Mononuclear cell (primary cell): ENCODE data around the gene CACNA1D. TPM values are rescaled to one million over a fixed set of nuclear protein-coding genes. Genes with fewer than 3 reads are reported as not detected.
"Not testable (repeated sequence)": the region's sequence is repeated elsewhere in the genome, so short reads cannot be mapped to it uniquely, and the experiment has no call there.

ENCODE experiments used
- H3K27me3 ChIP-seq: 2 replicates; pipeline ENCODE4 v1.6.0; 2011; ENCODE audit warnings: low read length, control low read depth; ENCODE audit not compliant: insufficient read depth
- H3K4me1 ChIP-seq: 2 replicates; pipeline ENCODE4 v1.5.1; 2011; ENCODE audit warnings: mild to moderate bottlenecking, low read length, control low read depth; ENCODE audit not compliant: insufficient read depth
- H3K4me3 ChIP-seq: 2 replicates; pipeline ENCODE4 v1.5.1; 2011; ENCODE audit warnings: mild to moderate bottlenecking, low read length, moderate library complexity
- H3K9me3 ChIP-seq: 2 replicates; pipeline ENCODE4 v1.5.1; 2011; ENCODE audit warnings: low read depth, mild to moderate bottlenecking, control low read depth, low read length
- total RNA-seq: library from RNA; depleted of rRNA; stranded (reverse); fragments of >200 nt; gene quantifications from one replicate; pipeline ENCODE4 v1.2.3, GENCODE V29; 2012

CACNA1D gene
- 0.84 TPM for total RNA-seq

DNA sequence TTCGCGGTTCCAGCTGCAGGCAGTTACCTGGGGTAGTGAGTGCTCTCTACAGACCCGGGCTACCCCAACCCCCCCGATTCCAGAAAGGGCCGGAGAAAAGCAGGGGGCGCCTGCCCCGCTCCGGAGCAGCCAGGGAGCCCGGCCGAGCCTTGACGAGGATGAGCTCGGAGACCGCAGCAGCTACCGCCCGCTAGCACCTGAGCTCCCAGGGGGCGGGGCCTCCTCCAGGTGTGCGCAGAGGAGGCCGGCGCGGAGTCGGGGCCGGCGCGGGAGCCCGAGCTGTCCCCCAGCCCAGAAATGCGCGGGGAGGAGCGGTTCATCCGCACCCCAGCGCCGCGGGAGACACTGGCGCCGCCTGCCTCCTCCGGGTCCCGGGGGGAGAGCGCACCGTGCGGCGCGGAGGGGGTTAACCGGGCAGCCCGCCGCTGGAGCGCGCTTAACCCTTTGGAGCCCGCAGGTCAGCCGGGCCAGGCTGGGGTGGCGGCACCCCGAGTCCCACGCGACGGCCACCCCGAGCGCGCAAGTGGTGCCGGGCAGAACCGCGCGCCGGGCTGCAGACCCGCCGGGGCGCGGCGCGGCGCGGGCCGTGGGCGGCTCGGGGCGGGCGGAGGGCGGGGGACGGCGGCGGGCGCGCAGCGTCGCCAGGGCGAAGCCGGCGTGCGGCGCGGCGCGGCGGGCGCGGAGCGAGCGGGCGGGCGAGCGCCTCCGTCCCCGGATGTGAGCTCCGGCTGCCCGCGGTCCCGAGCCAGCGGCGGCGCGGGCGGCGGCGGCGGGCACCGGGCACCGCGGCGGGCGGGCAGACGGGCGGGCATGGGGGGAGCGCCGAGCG, at the start of gene CACNA1D:
TSS of gene CACNA1D (plus strand) at position 649 of the 829 bp plus-strand sequence. CDS start 556 bp downstream, outside the sequence.
- no peaks in the 10 kb centered on the region for H3K9me3 ChIP-seq
- H3K27me3 ChIP-seq, result peaks cover 75% of the 10 kb centered on the region
- H3K4me1 ChIP-seq, result peaks cover 15% of the 10 kb centered on the region
- H3K4me3 ChIP-seq, result no peak within 1 kb of the TSS

DNA sequence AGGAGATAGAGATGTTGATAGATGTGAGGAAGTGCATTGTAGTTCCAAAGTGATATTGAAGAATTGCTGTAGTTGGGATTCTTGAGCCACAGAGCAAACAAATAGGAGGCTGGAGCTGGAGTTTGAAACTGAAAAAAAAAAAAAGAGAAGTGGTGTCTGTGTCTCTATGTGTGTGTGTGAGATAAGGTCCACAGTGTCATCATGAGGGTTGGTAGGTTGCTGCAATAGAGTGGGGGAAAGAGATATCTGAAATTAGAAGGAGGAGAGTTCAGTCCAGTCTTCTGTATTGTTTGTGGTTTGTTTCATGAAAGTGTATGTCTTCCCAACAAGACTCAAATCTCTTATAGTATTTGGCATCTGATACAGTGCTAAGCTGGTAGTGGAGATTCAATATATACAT, 37.3 kb upstream of the CACNA1D start:
- no peaks in the 10 kb centered on the region for H3K9me3 ChIP-seq
- no peak overlapping the region for H3K4me3 ChIP-seq
- H3K27me3 ChIP-seq, result peaks cover 3% of the 10 kb centered on the region
- no peaks in the 10 kb centered on the region for H3K4me1 ChIP-seq

DNA sequence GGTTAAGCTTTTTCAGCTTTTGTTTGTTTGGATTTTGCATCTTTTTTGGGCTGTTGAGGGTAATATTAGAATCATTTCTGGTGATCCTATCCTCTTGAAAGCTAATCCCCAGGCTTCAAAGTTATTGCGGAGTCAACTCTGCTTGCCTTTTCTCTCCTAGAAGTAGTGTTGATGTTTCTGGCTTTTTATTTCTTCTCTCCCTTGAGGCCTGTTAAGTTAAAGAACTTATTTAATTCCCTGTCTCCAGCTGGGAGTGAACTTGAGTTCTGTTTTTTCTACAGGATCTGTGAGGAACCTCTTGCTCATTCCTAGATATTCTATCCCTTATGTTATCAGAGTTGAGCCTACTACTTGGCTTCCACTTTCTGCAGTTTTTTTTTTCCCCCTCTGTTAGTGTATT, 34.1 kb upstream of the CACNA1D start:
- H3K4me1 ChIP-seq, result no peaks in the 10 kb centered on the region
- H3K27me3 ChIP-seq, result peaks cover 6% of the 10 kb centered on the region
- no peaks in the 10 kb centered on the region for H3K9me3 ChIP-seq
- H3K4me3 ChIP-seq, result no peak overlapping the region

DNA sequence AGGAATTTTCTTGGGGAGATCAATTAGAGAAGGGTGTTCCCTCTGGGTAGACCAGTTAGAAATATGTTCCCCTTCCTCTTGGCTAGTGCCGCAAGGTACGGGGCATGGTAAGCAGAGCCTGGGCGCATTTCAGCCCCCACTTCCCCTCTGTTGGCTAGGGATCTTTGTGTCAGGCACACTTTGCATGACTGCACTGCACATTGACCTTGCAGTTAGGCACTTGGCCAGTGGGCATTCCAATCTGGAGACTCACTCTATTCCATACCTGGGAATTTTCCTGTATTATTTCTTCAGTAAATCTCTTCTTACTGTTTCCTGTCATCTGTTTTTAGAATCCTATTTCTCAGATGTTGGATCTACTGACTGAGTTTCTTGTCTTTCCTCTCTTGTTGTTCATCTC, 30.0 kb upstream of the CACNA1D start:
- no peak overlapping the region for H3K4me3 ChIP-seq
- H3K4me1 ChIP-seq, result no peaks in the 10 kb centered on the region
- peaks cover 4% of the 10 kb centered on the region for H3K27me3 ChIP-seq
- no peaks in the 10 kb centered on the region for H3K9me3 ChIP-seq

DNA sequence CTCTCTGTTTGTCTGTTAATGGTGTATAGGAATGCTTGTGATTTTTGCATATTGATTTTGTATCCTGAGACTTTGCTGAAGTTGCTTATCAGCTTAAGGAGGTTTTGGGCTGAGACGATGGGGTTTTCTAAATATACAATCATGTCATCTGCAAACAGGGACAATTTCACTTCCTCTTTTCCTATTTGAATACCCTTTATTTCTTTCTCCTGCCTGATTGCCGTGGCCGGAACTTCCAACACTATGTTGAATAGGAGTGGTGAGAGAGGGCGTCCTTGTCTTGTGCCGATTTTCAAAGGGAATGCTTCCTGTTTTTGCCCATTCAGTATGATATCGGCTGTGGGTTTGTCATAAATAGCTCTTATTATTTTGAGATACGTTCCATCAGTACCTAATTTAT, 24.7 kb upstream of the CACNA1D start:
- not testable (repeated sequence) for H3K27me3 ChIP-seq, H3K4me3 ChIP-seq, H3K4me1 ChIP-seq, H3K9me3 ChIP-seq

DNA sequence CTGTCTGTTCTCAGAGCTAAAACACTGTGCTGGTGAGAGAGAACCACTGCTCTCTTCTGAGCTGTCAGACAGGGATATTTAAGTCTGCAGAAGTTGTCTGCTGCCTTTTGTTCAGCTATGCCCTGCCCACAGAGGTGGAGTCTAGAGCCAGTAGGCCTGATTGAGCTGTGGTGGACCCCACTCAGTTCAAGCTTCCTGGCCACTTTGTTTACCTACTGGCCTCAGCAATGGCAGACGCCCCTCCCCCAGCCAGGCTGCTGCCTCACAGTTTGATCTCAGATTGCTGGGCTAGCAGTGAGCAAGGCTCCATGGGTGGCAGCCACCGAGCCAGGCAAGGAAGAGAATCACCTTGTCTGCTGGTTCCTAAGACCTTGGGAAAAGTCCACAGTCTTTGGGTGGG, 21.0 kb upstream of the CACNA1D start:
- Histone ChIP-seq H3K27me3 (peaks cover 12% of the 10 kb centered on the region), H3K4me3 (no peak overlapping the region), H3K4me1 (no peaks in the 10 kb centered on the region), H3K9me3 (no peaks in the 10 kb centered on the region)

DNA sequence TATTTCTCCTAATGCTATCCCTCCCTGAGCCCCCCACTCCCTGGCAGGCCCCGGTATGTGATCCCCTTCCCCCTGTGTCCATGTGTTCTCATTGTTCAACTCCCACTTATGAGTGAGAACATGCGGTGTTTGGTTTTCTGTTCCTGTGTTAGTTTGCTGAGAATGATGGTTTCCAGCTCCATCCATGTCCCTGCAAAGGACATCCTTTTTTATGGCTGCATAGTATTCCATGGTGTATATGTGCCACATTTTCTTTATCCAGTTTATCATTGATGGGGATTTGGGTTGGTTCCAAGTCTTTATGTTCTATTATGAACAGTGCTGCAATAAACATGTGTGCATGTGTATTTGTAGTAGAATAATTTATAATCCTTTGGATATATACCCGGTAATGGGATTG, 18.0 kb upstream of the CACNA1D start:
- not testable (repeated sequence) for H3K9me3 ChIP-seq, H3K4me3 ChIP-seq, H3K4me1 ChIP-seq
- peaks cover 12% of the 10 kb centered on the region for H3K27me3 ChIP-seq

DNA sequence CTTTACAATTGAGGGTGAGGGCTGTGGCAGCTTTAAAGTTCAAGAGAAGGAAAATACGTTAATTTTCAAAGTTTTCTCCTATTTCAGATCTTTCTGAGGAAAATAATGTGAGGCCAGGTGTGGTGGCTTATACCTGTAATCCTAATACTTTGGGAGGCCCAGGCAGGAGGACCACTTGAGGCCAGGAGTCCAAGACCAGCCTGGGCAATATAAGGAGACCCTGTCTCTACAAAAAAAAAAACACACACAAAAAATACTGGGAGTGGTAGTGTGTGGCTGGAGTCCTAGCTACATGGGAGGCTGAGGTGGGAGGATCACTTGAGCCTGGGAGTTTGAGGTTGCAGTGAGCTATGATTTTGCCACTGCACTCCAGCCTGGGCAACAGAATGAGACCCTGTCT, 16.7 kb upstream of the CACNA1D start:
- H3K4me1 ChIP-seq, H3K9me3 ChIP-seq, H3K4me3 ChIP-seq: not testable (repeated sequence)
- peaks cover 12% of the 10 kb centered on the region for H3K27me3 ChIP-seq

DNA sequence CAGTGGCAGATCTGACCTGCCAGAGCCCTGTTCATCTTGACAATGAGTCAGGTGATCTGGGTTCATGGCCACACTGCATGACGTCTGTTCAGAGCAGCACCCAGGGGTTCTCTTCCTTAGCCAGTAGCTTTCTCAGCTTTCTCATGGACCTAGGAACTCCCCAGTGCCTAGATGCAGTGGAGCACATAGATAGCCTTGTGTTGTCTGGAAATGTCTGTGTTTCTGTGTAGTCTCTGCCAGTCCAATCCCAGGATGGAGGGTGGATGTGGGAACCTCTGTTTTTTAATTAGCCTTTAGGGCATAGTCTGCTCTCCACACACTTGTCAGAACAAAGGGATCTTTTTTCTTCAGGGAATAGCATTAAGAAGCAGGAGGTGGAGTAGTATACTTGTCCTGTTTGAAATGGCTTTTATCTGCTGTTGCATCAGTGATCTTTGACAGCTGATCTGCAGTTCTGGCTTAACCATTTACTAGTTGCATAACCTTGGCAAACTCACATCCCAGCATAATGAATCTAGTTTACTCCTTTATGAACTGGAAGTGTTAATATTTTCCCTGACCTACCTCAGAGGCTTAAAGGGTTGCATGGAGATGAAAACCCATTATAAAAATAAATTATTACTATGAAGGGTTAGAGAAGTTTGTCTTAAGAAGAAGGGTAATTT, 16.1 kb upstream of the CACNA1D start:
- peaks cover 12% of the 10 kb centered on the region for H3K27me3 ChIP-seq
- H3K9me3 ChIP-seq, result no peaks in the 10 kb centered on the region
- no peaks in the 10 kb centered on the region for H3K4me1 ChIP-seq
- H3K4me3 ChIP-seq, result no peak overlapping the region

DNA sequence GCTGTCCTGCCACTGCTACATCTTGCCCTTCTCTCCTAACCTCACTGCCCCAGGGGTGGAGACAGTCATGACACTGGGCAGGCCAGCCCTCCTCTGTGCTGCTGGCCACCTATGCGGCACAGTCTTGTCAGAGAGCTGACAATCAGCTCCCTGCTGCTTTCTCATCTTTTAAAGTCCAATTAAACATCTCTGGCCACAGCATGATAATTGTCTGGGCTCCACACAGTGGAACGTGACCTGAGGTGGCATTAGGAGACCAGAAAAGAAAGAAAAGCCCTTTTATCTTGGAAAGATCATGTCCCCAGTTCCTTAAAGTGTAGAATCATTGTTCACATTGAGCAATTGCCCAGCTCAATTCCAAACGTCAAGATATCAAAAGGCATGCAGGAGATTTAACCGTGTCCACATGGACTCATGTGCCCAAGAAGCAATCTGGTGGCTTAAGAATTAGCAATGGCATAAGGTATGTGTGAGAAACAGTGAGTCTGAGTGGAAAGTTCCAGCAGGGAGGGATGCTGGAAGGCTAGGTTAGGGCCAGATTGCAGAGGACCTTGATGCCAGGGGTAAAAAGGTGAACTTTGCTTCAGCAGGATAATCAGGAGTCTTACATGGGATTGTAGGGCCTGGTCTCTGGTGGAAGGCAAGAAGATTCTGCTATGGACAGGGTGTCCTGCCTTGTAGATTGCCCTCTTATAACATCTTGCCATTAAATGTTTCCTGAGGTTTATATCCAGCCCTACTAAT, 15.3 kb upstream of the CACNA1D start:
- no peaks in the 10 kb centered on the region for H3K9me3 ChIP-seq

DNA sequence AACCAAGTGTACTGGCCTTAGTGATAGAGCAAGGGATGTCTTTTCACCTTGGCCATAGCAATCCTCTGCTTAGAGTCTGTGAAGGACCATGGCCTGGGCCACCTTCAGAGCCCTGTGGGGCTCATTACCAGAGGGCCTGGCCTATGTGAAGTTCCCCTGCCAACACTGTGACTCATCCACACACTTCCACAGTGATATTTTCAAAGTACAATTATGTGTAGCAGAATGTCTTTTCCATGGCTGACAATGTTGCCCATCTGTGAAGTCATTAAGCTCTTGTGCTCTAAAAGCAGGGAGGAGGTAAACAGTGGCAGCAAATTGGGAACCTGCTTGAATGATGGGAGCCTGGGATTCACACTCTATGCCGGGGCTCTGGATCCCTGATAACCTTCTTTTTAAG, 12.2 kb upstream of the CACNA1D start:
- H3K4me3 ChIP-seq, result no peak overlapping the region
- H3K9me3 ChIP-seq, result no peaks in the 10 kb centered on the region
- no peaks in the 10 kb centered on the region for H3K4me1 ChIP-seq
- peaks cover 4% of the 10 kb centered on the region for H3K27me3 ChIP-seq

More for the DNA sequence above, 15.3 kb upstream of the CACNA1D start:
- H3K4me3 ChIP-seq, result no peak overlapping the region
- no peaks in the 10 kb centered on the region for H3K4me1 ChIP-seq
- peaks cover 12% of the 10 kb centered on the region for H3K27me3 ChIP-seq

DNA sequence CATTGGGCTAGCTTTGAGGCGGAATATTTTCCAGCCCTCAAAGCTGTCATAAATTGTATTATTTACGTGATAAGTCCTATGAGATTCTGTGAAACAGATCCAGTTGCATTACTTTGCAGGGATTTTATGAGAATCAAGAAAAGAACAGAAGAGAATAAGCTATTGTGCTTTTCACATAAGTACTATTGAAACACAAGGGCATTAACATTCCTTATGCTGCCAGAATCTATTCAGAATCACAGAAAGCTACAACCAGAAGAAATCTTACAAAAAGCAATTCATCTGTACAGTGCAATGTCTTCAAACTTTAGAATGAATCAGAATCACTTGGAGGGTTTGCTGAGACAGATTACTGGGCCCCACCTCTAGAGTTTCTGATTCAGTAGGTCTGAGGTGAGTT, 10.6 kb upstream of the CACNA1D start:
- Histone ChIP-seq H3K4me3 (no peak overlapping the region), H3K4me1 (no peaks in the 10 kb centered on the region), H3K27me3 (peaks cover 3% of the 10 kb centered on the region), H3K9me3 (no peaks in the 10 kb centered on the region)

DNA sequence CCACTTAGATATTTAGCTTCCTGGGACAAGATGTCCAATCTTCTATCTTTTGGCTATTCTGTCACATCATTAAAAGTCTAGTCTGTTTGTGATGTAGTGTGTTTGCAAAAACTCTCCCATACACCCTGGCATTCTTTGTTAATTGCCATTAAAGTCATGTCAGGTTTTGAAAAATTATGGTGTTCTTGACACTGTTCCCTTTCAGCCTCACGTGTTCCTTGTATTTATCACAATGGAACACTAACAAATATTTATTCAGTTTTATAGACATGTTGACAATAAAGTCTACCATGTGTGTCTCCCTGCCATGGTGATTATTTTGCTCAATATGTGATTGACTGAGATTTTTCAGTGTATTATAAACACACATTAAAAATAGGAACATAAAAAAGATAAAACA, 9.4 kb upstream of the CACNA1D start:
- H3K9me3 ChIP-seq, result no peaks in the 10 kb centered on the region
- peaks cover 3% of the 10 kb centered on the region for H3K27me3 ChIP-seq
- no peak overlapping the region for H3K4me3 ChIP-seq
- H3K4me1 ChIP-seq, result no peaks in the 10 kb centered on the region

DNA sequence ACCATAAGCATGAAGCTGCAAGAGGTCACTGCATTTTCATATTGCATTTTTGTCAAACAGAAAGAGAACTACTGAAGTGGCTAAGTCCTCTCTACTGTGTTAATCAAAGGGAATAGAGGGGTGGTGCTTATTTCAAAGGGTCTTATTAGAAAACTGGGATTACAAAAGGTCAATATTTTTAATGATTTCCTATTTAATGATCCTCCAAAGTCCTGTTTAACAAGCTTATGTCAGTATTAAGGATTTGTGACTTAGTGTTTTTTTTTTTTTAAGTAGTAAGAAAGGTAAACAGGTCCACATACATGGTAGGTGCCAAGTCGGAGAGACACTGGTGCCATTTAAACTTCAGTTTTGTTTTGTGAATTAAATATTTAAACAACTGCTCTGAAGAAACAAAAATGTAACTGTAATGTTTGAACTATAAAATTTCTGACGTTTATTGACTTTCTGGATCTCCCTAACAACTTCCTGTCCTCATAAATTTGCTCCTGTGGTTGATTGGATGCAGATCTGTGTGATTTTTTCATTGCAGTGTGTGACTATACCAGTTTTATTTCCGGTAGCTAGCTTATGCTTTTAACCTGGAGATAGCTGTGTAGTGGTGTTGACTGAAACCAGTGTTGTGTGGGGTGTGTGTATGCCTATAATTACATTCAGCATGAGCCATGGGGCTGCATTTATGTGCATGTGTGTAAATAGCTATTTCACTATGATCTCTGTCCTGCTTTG, 8.6 kb upstream of the CACNA1D start:
- Histone ChIP-seq H3K27me3 (peaks cover 5% of the 10 kb centered on the region), H3K4me3 (no peak overlapping the region), H3K9me3 (no peaks in the 10 kb centered on the region), H3K4me1 (no peaks in the 10 kb centered on the region)
